ENCODE data around the gene BSG.

DNA sequence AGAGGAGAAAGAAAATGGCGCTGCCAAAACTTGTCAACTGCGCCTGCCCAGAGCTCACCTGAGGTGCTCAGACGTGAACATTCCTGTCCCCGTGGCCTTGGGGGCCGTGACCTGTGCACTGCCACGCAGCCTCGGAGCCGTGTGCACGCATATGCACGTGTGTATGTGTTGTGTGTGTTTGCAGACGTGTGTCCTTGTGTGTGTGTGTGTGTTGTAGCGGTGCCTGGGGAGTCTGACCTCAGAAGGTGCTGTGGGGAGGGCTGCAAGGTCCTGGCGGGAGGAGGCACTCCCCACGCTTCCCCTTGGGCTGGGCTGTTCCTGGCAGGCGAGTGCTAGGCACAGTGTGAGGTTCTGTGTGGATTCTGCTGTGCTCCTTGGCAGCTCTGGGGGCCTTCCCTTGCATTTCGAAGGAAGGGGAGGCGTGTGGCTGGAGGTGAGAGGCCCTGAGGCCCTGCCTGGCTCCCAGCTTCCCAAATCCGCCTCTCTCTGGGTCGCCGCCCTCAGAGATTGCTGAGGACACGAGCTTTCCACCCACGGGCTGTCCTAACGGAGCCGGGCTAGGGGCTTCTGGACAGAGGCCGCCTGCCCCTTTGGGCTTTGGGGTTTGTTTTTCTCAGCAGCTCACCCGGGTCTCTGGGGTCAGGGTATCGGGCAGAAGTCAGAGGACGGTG lies 4.5 kb downstream of the BSG start:
- TF ChIP-seq, protein P1, sequence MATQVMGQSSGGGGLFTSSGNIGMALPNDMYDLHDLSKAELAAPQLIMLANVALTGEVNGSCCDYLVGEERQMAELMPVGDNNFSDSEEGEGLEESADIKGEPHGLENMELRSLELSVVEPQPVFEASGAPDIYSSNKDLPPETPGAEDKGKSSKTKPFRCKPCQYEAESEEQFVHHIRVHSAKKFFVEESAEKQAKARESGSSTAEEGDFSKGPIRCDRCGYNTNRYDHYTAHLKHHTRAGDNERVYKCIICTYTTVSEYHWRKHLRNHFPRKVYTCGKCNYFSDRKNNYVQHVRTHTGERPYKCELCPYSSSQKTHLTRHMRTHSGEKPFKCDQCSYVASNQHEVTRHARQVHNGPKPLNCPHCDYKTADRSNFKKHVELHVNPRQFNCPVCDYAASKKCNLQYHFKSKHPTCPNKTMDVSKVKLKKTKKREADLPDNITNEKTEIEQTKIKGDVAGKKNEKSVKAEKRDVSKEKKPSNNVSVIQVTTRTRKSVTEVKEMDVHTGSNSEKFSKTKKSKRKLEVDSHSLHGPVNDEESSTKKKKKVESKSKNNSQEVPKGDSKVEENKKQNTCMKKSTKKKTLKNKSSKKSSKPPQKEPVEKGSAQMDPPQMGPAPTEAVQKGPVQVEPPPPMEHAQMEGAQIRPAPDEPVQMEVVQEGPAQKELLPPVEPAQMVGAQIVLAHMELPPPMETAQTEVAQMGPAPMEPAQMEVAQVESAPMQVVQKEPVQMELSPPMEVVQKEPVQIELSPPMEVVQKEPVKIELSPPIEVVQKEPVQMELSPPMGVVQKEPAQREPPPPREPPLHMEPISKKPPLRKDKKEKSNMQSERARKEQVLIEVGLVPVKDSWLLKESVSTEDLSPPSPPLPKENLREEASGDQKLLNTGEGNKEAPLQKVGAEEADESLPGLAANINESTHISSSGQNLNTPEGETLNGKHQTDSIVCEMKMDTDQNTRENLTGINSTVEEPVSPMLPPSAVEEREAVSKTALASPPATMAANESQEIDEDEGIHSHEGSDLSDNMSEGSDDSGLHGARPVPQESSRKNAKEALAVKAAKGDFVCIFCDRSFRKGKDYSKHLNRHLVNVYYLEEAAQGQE (IDR thresholded peaks at IDR 0.05; ENCODE audit: borderline replicate concordance): no peak
- TF ChIP-seq, protein P2, sequence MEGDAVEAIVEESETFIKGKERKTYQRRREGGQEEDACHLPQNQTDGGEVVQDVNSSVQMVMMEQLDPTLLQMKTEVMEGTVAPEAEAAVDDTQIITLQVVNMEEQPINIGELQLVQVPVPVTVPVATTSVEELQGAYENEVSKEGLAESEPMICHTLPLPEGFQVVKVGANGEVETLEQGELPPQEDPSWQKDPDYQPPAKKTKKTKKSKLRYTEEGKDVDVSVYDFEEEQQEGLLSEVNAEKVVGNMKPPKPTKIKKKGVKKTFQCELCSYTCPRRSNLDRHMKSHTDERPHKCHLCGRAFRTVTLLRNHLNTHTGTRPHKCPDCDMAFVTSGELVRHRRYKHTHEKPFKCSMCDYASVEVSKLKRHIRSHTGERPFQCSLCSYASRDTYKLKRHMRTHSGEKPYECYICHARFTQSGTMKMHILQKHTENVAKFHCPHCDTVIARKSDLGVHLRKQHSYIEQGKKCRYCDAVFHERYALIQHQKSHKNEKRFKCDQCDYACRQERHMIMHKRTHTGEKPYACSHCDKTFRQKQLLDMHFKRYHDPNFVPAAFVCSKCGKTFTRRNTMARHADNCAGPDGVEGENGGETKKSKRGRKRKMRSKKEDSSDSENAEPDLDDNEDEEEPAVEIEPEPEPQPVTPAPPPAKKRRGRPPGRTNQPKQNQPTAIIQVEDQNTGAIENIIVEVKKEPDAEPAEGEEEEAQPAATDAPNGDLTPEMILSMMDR (IDR thresholded peaks at IDR 0.05; ENCODE audit: poor library complexity, severe bottlenecking): no peak
- no peak for TF ChIP-seq POLR2AphosphoS5 (IDR thresholded peaks at IDR 0.05)
- TF ChIP-seq SMC3 (conservative IDR thresholded peaks at IDR 0.05; ENCODE audit: poor library complexity): no peak
- TF ChIP-seq TAF1 (IDR thresholded peaks at IDR 0.05; ENCODE audit: low read depth): no peak
- TF ChIP-seq EZH2 (IDR thresholded peaks at IDR 0.05; ENCODE audit: borderline replicate concordance, insufficient read depth, low read length, poor library complexity, severe bottlenecking): no peak
- no peak for TF ChIP-seq EP300 (conservative IDR thresholded peaks at IDR 0.05; ENCODE audit: poor library complexity, severe bottlenecking)
- TF ChIP-seq RAD21 (conservative IDR thresholded peaks at IDR 0.05): no peak
- no peak for TF ChIP-seq MXI1 (conservative IDR thresholded peaks at IDR 0.05; ENCODE audit: poor library complexity, severe bottlenecking)

All from neural cell (in vitro differentiated cells).